T-cell (primary cell): ENCODE results near the gene MAN2B1. TPM values are rescaled to one million over a fixed set of nuclear protein-coding genes. Genes with fewer than 3 reads are reported as not detected.
"Not testable (repeated sequence)": the region's sequence is repeated elsewhere in the genome, so short reads cannot be mapped to it uniquely, and the experiment has no call there.

ENCODE experiments used
- ATAC-seq, 4 experiments: fragments of 200-7000 bp in 3 of 4; fragments of 150-1000 bp in 1 of 4; cut with Tn5 transposase; replicated peaks in 1 of 4; 1 replicate in 3 of 4; 2 replicates in 1 of 4; pipeline ENCODE4 v1.10.0; 2021; ENCODE audit warnings: moderate library complexity in 3 of 4, mild to moderate bottlenecking in 2 of 4, moderate number of reproducible peaks in 1 of 4
- CTCF ChIA-PET, 2 donors: fragments of 300-600 bp; sonication (Branson Sonifier 250); formaldehyde crosslinking; loops; one replicate each; lab custom pipeline; 2022; ENCODE audit warnings: antibody characterized with exemption in 2 of 2; lab: Charles Lee
- POLR2A ChIA-PET, 2 donors: fragments of 300-600 bp; sonication (Branson Sonifier 250); formaldehyde crosslinking; loops; one replicate each; lab custom pipeline; 2022; ENCODE audit warnings: antibody characterized with exemption in 2 of 2; lab: Charles Lee
- DNase-seq, 35 experiments: peaks; one replicate each; pipeline versions ENCODE4 v3.0.0 to v3.0.0-alpha.2; 2013 to 2023
- H3K27ac ChIP-seq: one replicate; pipeline ENCODE4 v1.5.1; 2013; ENCODE audit warnings: low read length
- H3K27me3 ChIP-seq, 2 experiments: replicated peaks in 1 of 2; 1 replicate in 1 of 2; 2 replicates in 1 of 2; pipeline versions ENCODE4 v1.6.1 to v1.7.0; 2013; ENCODE audit warnings: low read length in 1 of 2, mixed read lengths in 1 of 2; ENCODE audit not compliant: control insufficient read depth in 2 of 2, insufficient read depth in 2 of 2; ENCODE audit errors: extremely low read depth in 1 of 2
- H3K36me3 ChIP-seq, 2 donors: 1 replicate in 1 of 2; 2 replicates in 1 of 2; pipeline versions ENCODE4 v1.6.1 to v1.7.0; 2013; ENCODE audit warnings: low read length in 1 of 2; ENCODE audit not compliant: control insufficient read depth in 2 of 2, insufficient read depth in 1 of 2; ENCODE audit errors: extremely low read depth in 1 of 2
- H3K4me1 ChIP-seq, 2 experiments: 1 replicate in 1 of 2; 2 replicates in 1 of 2; pipeline versions ENCODE4 v1.6.1 to v1.7.0; 2013; ENCODE audit warnings: low read length in 2 of 2, mixed read lengths in 1 of 2; ENCODE audit not compliant: insufficient read depth in 2 of 2, control insufficient read depth in 1 of 2; ENCODE audit errors: extremely low read depth in 1 of 2
- H3K4me3 ChIP-seq, 2 donors: 1 replicate in 1 of 2; 2 replicates in 1 of 2; pipeline versions ENCODE4 v1.5.1 to v1.7.0; 2013; ENCODE audit warnings: mild to moderate bottlenecking in 2 of 2, low read length in 1 of 2, moderate library complexity in 1 of 2; ENCODE audit not compliant: control insufficient read depth in 1 of 2; ENCODE audit errors: extremely low read depth in 1 of 2
- H3K9me3 ChIP-seq: 2 replicates; pipeline ENCODE4 v1.7.0; 2013
- H3K27ac Mint-ChIP-seq, 2 donors: one replicate each; pipeline ENCODE4 v1.8.0; 2020 to 2021; ENCODE audit warnings: mild to moderate bottlenecking in 2 of 2, mixed read lengths in 2 of 2
- H3K27me3 Mint-ChIP-seq, 2 donors: one replicate each; pipeline ENCODE4 v1.8.0; 2021 to 2022; ENCODE audit warnings: mixed read lengths in 2 of 2
- H3K36me3 Mint-ChIP-seq: one replicate; pipeline ENCODE4 v1.8.0; 2021; ENCODE audit warnings: mixed read lengths
- H3K4me1 Mint-ChIP-seq, 3 donors: one replicate each; pipeline ENCODE4 v1.8.0; 2020 to 2022; ENCODE audit warnings: mixed read lengths in 3 of 3, mild to moderate bottlenecking in 1 of 3
- H3K4me3 Mint-ChIP-seq, 3 donors: one replicate each; pipeline ENCODE4 v1.8.0; 2020 to 2022; ENCODE audit warnings: mild to moderate bottlenecking in 3 of 3, mixed read lengths in 3 of 3, moderate library complexity in 3 of 3
- H3K9me3 Mint-ChIP-seq, 3 donors: one replicate each; pipeline ENCODE4 v1.8.0; 2020 to 2022; ENCODE audit warnings: mixed read lengths in 3 of 3
- WGBS: methylation state at CpG from one replicate; pipeline ENCODE4 v1.1.5; 2013; ENCODE audit warnings: missing lambda C conversion rate; ENCODE audit not compliant: insufficient coverage; 5-methylcytosine and 5-hydroxymethylcytosine counted together
- total RNA-seq, 35 experiments: library from RNA in 6 of 35; stranded (reverse) in 6 of 35; fragments of 120-200 nt in 1 of 35; gene quantifications; one replicate each; pipeline versions ENCODE4 v1.2.1 to v1.2.4 and lab custom pipeline; 2013 to 2026

The MAN2B1 gene
- total RNA-seq, 5 donors from 2014 or later (not counting 1 experiment from before 2014, with no cell fraction given), result 96.0 to 159 (median 149) TPM

- Mint-ChIP-seq H3K36me3 (peaks cover 21% of the 10 kb centered on the region), H3K27ac (peak within 1 kb of the TSS; percentile 93 to 97), H3K27me3 (no peaks in the 10 kb centered on the region), H3K4me3 (peak within 1 kb of the TSS; percentile 88 to 98 (median 92)), H3K9me3 (no peaks in the 10 kb centered on the region), H3K4me1 (peaks cover 27 to 29% (median 28%) of the 10 kb centered on the region in 3 donors)
- H3K4me1 ChIP-seq, result peaks cover 0 to 39% of the 10 kb centered on the region in 2 experiments
- ATAC-seq, result peak; percentile 81 to 85 (median 84)
- CTCF ChIA-PET, result interaction anchor here (0.5 to 1.7 kb wide), 6 partner anchors 10 to 262 kb away, joined by 3 to 8 read pairs (median 6); partner anchors contain the start of gene TRIR (in 1 of the 2)
- no peaks in the 10 kb centered on the region for H3K9me3 ChIP-seq
- peak within 1 kb of the TSS; percentile 92 for H3K27ac ChIP-seq
- under 1% methylated on average over 68 of the region's 68 CpGs for WGBS
- peaks cover 21 to 38% of the 10 kb centered on the region in 2 donors for H3K36me3 ChIP-seq
- DNase-seq, result peak; percentile 64 to 99 (median 90)
- no peaks in the 10 kb centered on the region for H3K27me3 ChIP-seq
- H3K4me3 ChIP-seq, result peak within 1 kb of the TSS; percentile 76 to 89
- POLR2A ChIA-PET, result interaction anchor here (0.6 to 0.7 kb wide), 5 partner anchors 10 to 1185 kb away, joined by 3 to 9 read pairs (median 7); partner anchors contain the start of gene RNASEH2A (in 1 of the 2)
Measured at GRCh38 chr19:12681074-12681987, 14.8 kb upstream of the MAN2B1 start, which contains the start of gene DHPS. Gene DHPS, minus strand, starts transcription at chr19:12681880. Its CDS starts 114 bp downstream, at chr19:12681766.

- Mint-ChIP-seq H3K27ac (peak overlapping the region; percentile 15 to 52), H3K9me3 (no peaks in the 10 kb centered on the region), H3K27me3 (no peaks in the 10 kb centered on the region), H3K4me1 (peaks cover 30% of the 10 kb centered on the region in 3 donors), H3K4me3 (peak overlapping the region; percentile 55 to 98 (median 88)), H3K36me3 (peaks cover 27% of the 10 kb centered on the region)
- 98% methylated on average over 6 of the region's 9 CpGs for WGBS
- Histone ChIP-seq H3K4me1 (peaks cover 0 to 40% of the 10 kb centered on the region in 2 experiments), H3K36me3 (peaks cover 26 to 51% of the 10 kb centered on the region in 2 donors), H3K27me3 (no peaks in the 10 kb centered on the region), H3K4me3 (no peak overlapping the region), H3K9me3 (no peaks in the 10 kb centered on the region), H3K27ac (no peak overlapping the region)
- ChIA-PET POLR2A (no interaction called here), CTCF (interaction anchor here (0.6 to 0.7 kb wide), 4 partner anchors 14 to 171 kb away, joined by 3 to 5 read pairs (median 4); no protein-coding TSS in a partner anchor)
- ATAC-seq (no peak), DNase-seq (no peak)
Measured at GRCh38 chr19:12680034-12680433, 13.5 kb upstream of the MAN2B1 start.

- Mint-ChIP-seq H3K4me1 (peaks cover 30 to 35% (median 32%) of the 10 kb centered on the region in 3 donors), H3K36me3 (peaks cover 33% of the 10 kb centered on the region)
- not testable (repeated sequence) for H3K27me3 Mint-ChIP-seq, H3K27me3 ChIP-seq, H3K27ac ChIP-seq, H3K4me3 ChIP-seq, DNase-seq, ATAC-seq, H3K4me3 Mint-ChIP-seq, H3K9me3 ChIP-seq, H3K9me3 Mint-ChIP-seq, H3K27ac Mint-ChIP-seq
- ChIA-PET CTCF (interaction anchor here (0.5 to 1.0 kb wide), 10 partner anchors 22 to 595 kb away, joined by 3 to 8 read pairs (median 4); partner anchors contain the start of gene ZNF563 (in 1 of the 2)), POLR2A (interaction anchor here (0.5 to 1.3 kb wide), 8 partner anchors 19 to 795 kb away, joined by 3 to 8 read pairs (median 4); partner anchors contain the start of gene FBXW9 (in 1 of the 2))
- H3K36me3 ChIP-seq, result peaks cover 28 to 64% of the 10 kb centered on the region in 2 donors
- peaks cover 0 to 40% of the 10 kb centered on the region in 2 experiments for H3K4me1 ChIP-seq
- 96% methylated on average over 3 of the region's 5 CpGs for WGBS
Measured at GRCh38 chr19:12678039-12678438, 11.5 kb upstream of the MAN2B1 start.

- Histone ChIP-seq H3K27ac (no peak overlapping the region), H3K27me3 (no peaks in the 10 kb centered on the region), H3K4me1 (peaks cover 0 to 33% of the 10 kb centered on the region in 2 experiments), H3K36me3 (peaks cover 29 to 70% of the 10 kb centered on the region in 2 donors), H3K4me3 (no peak overlapping the region), H3K9me3 (no peaks in the 10 kb centered on the region)
- H3K27ac Mint-ChIP-seq, result no peak overlapping the region
- peaks cover 33% of the 10 kb centered on the region for H3K36me3 Mint-ChIP-seq
- CTCF ChIA-PET, result interaction anchor here (0.5 to 1.1 kb wide), 4 partner anchors 28 to 120 kb away, joined by 3 to 5 read pairs (median 3); no protein-coding TSS in a partner anchor
- DNase-seq (no peak), ATAC-seq (no peak)
- H3K9me3 Mint-ChIP-seq, result no peaks in the 10 kb centered on the region
- WGBS, result 89% methylated on average over 3 of the region's 12 CpGs
- no peaks in the 10 kb centered on the region for H3K27me3 Mint-ChIP-seq
- no peak overlapping the region for H3K4me3 Mint-ChIP-seq
- H3K4me1 Mint-ChIP-seq, result peaks cover 32 to 40% (median 34%) of the 10 kb centered on the region in 3 donors
- POLR2A ChIA-PET, result no interaction called here
Measured at GRCh38 chr19:12676928-12677327, 10.4 kb upstream of the MAN2B1 start.

GRCh38 chr19:12676384-12676792 lies 9.8 kb upstream of the MAN2B1 start:
- Histone ChIP-seq H3K27ac (no peak overlapping the region), H3K4me1 (peaks cover 0 to 34% of the 10 kb centered on the region in 2 experiments), H3K9me3 (no peaks in the 10 kb centered on the region), H3K4me3 (no peak overlapping the region), H3K27me3 (no peaks in the 10 kb centered on the region), H3K36me3 (peaks cover 29 to 70% of the 10 kb centered on the region in 2 donors)
- Mint-ChIP-seq H3K36me3 (peaks cover 33% of the 10 kb centered on the region), H3K27ac (peak overlapping the region in 1 of 2 donors; percentile 79), H3K9me3 (no peaks in the 10 kb centered on the region), H3K4me3 (no peak overlapping the region), H3K27me3 (no peaks in the 10 kb centered on the region), H3K4me1 (peaks cover 35 to 40% (median 36%) of the 10 kb centered on the region in 3 donors)
- DNase-seq, result peak in 34 of 35 experiments; percentile 54 to 88 (median 75)
- CTCF ChIA-PET, result interaction anchor here (0.6 to 1.1 kb wide), 3 partner anchors 57 to 121 kb away, joined by 3 to 5 read pairs (median 3); no protein-coding TSS in a partner anchor
- POLR2A ChIA-PET, result no interaction called here
- WGBS, result 25% methylated on average over 4 of the region's 4 CpGs
- peak; percentile 17 to 59 (median 52) for ATAC-seq

GRCh38 chr19:12675940-12676339 lies 9.4 kb upstream of the MAN2B1 start:
- peaks cover 30 to 35% (median 31%) of the 10 kb centered on the region in 3 donors for H3K4me1 Mint-ChIP-seq
- CTCF ChIA-PET, result interaction anchor here (0.6 to 1.1 kb wide), 2 partner anchors 119 to 121 kb away, joined by 3 to 5 read pairs; no protein-coding TSS in a partner anchor
- no peaks in the 10 kb centered on the region for H3K9me3 Mint-ChIP-seq
- no peak for DNase-seq
- peaks cover 30% of the 10 kb centered on the region for H3K36me3 Mint-ChIP-seq
- Histone ChIP-seq H3K36me3 (peaks cover 29 to 70% of the 10 kb centered on the region in 2 donors), H3K4me1 (peaks cover 0 to 30% of the 10 kb centered on the region in 2 experiments), H3K4me3 (no peak overlapping the region), H3K27ac (no peak overlapping the region), H3K27me3 (no peaks in the 10 kb centered on the region), H3K9me3 (no peaks in the 10 kb centered on the region)
- no peak overlapping the region for H3K27ac Mint-ChIP-seq
- H3K4me3 Mint-ChIP-seq, result no peak overlapping the region
- POLR2A ChIA-PET, result no interaction called here
- 93% methylated on average over 10 of the region's 15 CpGs for WGBS
- H3K27me3 Mint-ChIP-seq, result no peaks in the 10 kb centered on the region
- ATAC-seq, result no peak
